Duodenal mucosa (tissue), 2 donors: ENCODE data around the gene CBLIF.
"Not testable (repeated sequence)": the region's sequence is repeated elsewhere in the genome, so short reads cannot be mapped to it uniquely, and the experiment has no call there.

Experiments
- H3K27ac ChIP-seq: one replicate; pipeline ENCODE4 v1.7.0; 2013; ENCODE audit warnings: low read depth, low read length
- H3K27me3 ChIP-seq, 2 donors: one replicate each; pipeline ENCODE4 v1.7.0; 2013; ENCODE audit warnings: low read length in 2 of 2, control low read depth in 1 of 2; ENCODE audit not compliant: insufficient read depth in 2 of 2, control insufficient read depth in 1 of 2
- H3K36me3 ChIP-seq, 2 donors: one replicate each; pipeline ENCODE4 v1.7.0; 2013; ENCODE audit warnings: low read length in 2 of 2, control low read depth in 1 of 2; ENCODE audit not compliant: insufficient read depth in 2 of 2, control insufficient read depth in 1 of 2
- H3K4me1 ChIP-seq, 2 donors: one replicate each; pipeline ENCODE4 v1.7.0; 2013; ENCODE audit warnings: low read length in 2 of 2, control low read depth in 1 of 2; ENCODE audit not compliant: insufficient read depth in 2 of 2, control insufficient read depth in 1 of 2
- H3K4me3 ChIP-seq, 2 donors: one replicate each; pipeline ENCODE4 v1.7.0; 2013; ENCODE audit warnings: low read length in 2 of 2, low read depth in 1 of 2
- H3K9ac ChIP-seq, 2 donors: one replicate each; pipeline ENCODE4 v1.7.0; 2013; ENCODE audit warnings: low read length in 2 of 2, low read depth in 1 of 2
- H3K9me3 ChIP-seq, 2 donors: one replicate each; pipeline ENCODE4 v1.7.0; 2013; ENCODE audit warnings: low read length in 2 of 2, control low read depth in 1 of 2; ENCODE audit not compliant: control insufficient read depth in 1 of 2

Gene CBLIF

GRCh38 chr11:59849551-59849950 lies 4.3 kb upstream of the CBLIF start:
- not testable (repeated sequence) for H3K9me3 ChIP-seq, H3K36me3 ChIP-seq, H3K9ac ChIP-seq, H3K27me3 ChIP-seq, H3K4me1 ChIP-seq, H3K27ac ChIP-seq, H3K4me3 ChIP-seq

GRCh38 chr11:59849129-59849528 lies 3.8 kb upstream of the CBLIF start:
- Histone ChIP-seq H3K4me3 (no peak overlapping the region), H3K4me1 (peaks cover 4 to 7% of the 10 kb centered on the region in 2 donors), H3K27me3 (no peaks in the 10 kb centered on the region), H3K36me3 (no peaks in the 10 kb centered on the region), H3K9me3 (no peaks in the 10 kb centered on the region), H3K9ac (no peak overlapping the region), H3K27ac (no peak overlapping the region)

- not testable (repeated sequence) for H3K9ac ChIP-seq, H3K36me3 ChIP-seq, H3K9me3 ChIP-seq, H3K4me1 ChIP-seq, H3K27me3 ChIP-seq, H3K27ac ChIP-seq, H3K4me3 ChIP-seq
Measured at GRCh38 chr11:59848439-59848838, 3.1 kb upstream of the CBLIF start.

GRCh38 chr11:59847626-59848025 lies 2.3 kb upstream of the CBLIF start:
- Histone ChIP-seq H3K9ac (no peak overlapping the region), H3K4me1 (peaks cover 4 to 7% of the 10 kb centered on the region in 2 donors), H3K27ac (no peak overlapping the region), H3K4me3 (no peak overlapping the region), H3K36me3 (no peaks in the 10 kb centered on the region), H3K27me3 (no peaks in the 10 kb centered on the region), H3K9me3 (no peaks in the 10 kb centered on the region)

GRCh38 chr11:59846556-59846955 lies 1.3 kb upstream of the CBLIF start:
- H3K9me3 ChIP-seq, result no peaks in the 10 kb centered on the region
- no peak overlapping the region for H3K9ac ChIP-seq
- H3K36me3 ChIP-seq, result no peaks in the 10 kb centered on the region
- peaks cover 4 to 7% of the 10 kb centered on the region in 2 donors for H3K4me1 ChIP-seq
- no peaks in the 10 kb centered on the region for H3K27me3 ChIP-seq
- H3K4me3 ChIP-seq, result no peak overlapping the region
- H3K27ac ChIP-seq, result no peak overlapping the region

- Histone ChIP-seq H3K9me3 (no peaks in the 10 kb centered on the region), H3K4me1 (no peaks in the 10 kb centered on the region), H3K27me3 (no peaks in the 10 kb centered on the region), H3K36me3 (no peaks in the 10 kb centered on the region), H3K4me3 (no peak overlapping the region), H3K9ac (no peak overlapping the region), H3K27ac (no peak overlapping the region)
Measured at GRCh38 chr11:59842316-59842715, 3.0 kb downstream of the CBLIF start.

GRCh38 chr11:59841514-59841913 lies 3.8 kb downstream of the CBLIF start:
- no peak overlapping the region for H3K9ac ChIP-seq

GRCh38 chr11:59839615-59840014 lies 5.7 kb downstream of the CBLIF start:
- H3K4me1 ChIP-seq, result no peaks in the 10 kb centered on the region
- H3K9me3 ChIP-seq, result no peaks in the 10 kb centered on the region
- H3K27me3 ChIP-seq, result peaks cover 0 to 3% of the 10 kb centered on the region in 2 donors
- no peak overlapping the region for H3K9ac ChIP-seq
- no peaks in the 10 kb centered on the region for H3K36me3 ChIP-seq
- no peak overlapping the region for H3K4me3 ChIP-seq
- no peak overlapping the region for H3K27ac ChIP-seq

More at GRCh38 chr11:59841514-59841913, 3.8 kb downstream of the CBLIF start:
- Histone ChIP-seq H3K27me3 (peaks cover 0 to 3% of the 10 kb centered on the region in 2 donors), H3K4me1 (no peaks in the 10 kb centered on the region), H3K4me3 (no peak overlapping the region), H3K9me3 (no peaks in the 10 kb centered on the region), H3K27ac (no peak overlapping the region), H3K36me3 (no peaks in the 10 kb centered on the region)

GRCh38 chr11:59833602-59834001 lies 11.7 kb downstream of the CBLIF start:
- no peaks in the 10 kb centered on the region for H3K36me3 ChIP-seq
- H3K9ac ChIP-seq, result no peak overlapping the region
- H3K9me3 ChIP-seq, result no peaks in the 10 kb centered on the region
- no peak overlapping the region for H3K27ac ChIP-seq
- peaks cover 0 to 3% of the 10 kb centered on the region in 2 donors for H3K27me3 ChIP-seq
- no peak overlapping the region for H3K4me3 ChIP-seq
- no peaks in the 10 kb centered on the region for H3K4me1 ChIP-seq

GRCh38 chr11:59829358-59829757 lies 15.9 kb downstream of the CBLIF start:
- H3K4me3 ChIP-seq, result no peak overlapping the region
- no peaks in the 10 kb centered on the region for H3K36me3 ChIP-seq
- no peaks in the 10 kb centered on the region for H3K27me3 ChIP-seq
- H3K9ac ChIP-seq, result no peak overlapping the region
- H3K4me1 ChIP-seq, result no peaks in the 10 kb centered on the region
- no peaks in the 10 kb centered on the region for H3K9me3 ChIP-seq
- H3K27ac ChIP-seq, result no peak overlapping the region

GRCh38 chr11:59822989-59823566 lies 22.2 kb downstream of the CBLIF start:
- Histone ChIP-seq H3K36me3 (no peaks in the 10 kb centered on the region), H3K9me3 (no peaks in the 10 kb centered on the region), H3K27me3 (no peaks in the 10 kb centered on the region), H3K4me3 (no peak overlapping the region), H3K9ac (no peak overlapping the region), H3K27ac (no peak overlapping the region), H3K4me1 (no peaks in the 10 kb centered on the region)
